Measurements from ENCODE around the gene PLAC1.

DNA sequence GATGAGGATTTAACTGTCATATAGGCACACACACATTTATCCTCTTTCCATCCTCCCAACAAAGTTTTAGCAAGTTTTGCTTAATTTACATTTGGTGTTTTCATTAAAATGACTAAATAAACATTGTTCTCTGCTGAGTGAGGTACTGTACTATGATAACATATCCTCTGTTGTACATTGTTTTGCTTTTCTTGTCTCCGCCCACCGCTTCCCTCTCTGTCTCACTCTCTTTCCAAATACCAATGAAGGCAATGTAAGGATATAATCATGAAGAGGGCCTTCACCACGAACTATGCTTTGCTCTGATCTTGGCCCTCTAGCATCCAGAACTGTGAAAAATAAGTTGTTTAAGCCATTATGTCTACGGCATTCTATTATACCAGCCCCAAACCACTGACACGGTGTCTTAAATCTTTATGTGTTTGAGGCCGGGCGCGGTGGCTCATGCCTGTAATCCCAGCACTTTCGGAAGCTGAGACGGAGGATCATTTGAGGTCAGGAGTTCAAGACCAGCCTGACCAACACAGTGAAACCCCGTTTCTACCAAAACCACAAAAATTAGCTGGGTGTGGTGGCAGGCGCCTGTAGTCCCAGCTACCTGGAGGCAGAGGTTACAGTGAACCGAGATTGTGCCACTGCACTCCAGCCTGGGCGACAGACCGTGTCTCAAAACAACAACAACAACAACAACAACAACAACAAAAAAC is 133.0 kb downstream of the PLAC1 start:
- TF ChIP-seq, protein P1, sequence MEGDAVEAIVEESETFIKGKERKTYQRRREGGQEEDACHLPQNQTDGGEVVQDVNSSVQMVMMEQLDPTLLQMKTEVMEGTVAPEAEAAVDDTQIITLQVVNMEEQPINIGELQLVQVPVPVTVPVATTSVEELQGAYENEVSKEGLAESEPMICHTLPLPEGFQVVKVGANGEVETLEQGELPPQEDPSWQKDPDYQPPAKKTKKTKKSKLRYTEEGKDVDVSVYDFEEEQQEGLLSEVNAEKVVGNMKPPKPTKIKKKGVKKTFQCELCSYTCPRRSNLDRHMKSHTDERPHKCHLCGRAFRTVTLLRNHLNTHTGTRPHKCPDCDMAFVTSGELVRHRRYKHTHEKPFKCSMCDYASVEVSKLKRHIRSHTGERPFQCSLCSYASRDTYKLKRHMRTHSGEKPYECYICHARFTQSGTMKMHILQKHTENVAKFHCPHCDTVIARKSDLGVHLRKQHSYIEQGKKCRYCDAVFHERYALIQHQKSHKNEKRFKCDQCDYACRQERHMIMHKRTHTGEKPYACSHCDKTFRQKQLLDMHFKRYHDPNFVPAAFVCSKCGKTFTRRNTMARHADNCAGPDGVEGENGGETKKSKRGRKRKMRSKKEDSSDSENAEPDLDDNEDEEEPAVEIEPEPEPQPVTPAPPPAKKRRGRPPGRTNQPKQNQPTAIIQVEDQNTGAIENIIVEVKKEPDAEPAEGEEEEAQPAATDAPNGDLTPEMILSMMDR (CRISPR knock-in tag; IDR thresholded peaks at IDR 0.05): no peak
- TF ChIP-seq SP1 (IDR thresholded peaks at IDR 0.05): no peak
- TF ChIP-seq SP1 (CRISPR knock-in tag; IDR thresholded peaks at IDR 0.05): no peak

All from HepG2 (cell line).